Keratinocyte (primary cell): ENCODE results near the gene RBP5. TPM values are rescaled to one million over a fixed set of nuclear protein-coding genes. Genes with fewer than 3 reads are reported as not detected.
A peak's percentile ranks its signal among the peaks of the same experiment; 100 is the strongest.

Experiments
- DNase-seq: peaks from one replicate; pipeline ENCODE4 v3.0.0-alpha.2; 2011; ENCODE audit warnings: low read depth, missing footprints, low spot score
- FAIRE-seq: peaks from 2 replicates; lab custom pipeline; 2011; peaks lifted over from hg19 to GRCh38; lab: Jason Lieb, UNC
- H2AFZ ChIP-seq: 2 replicates; pipeline ENCODE4 v1.6.0; 2012; ENCODE audit warnings: low read length, control low read depth, inconsistent platforms; ENCODE audit not compliant: control insufficient read depth
- H3K27ac ChIP-seq: 2 replicates; pipeline ENCODE4 v1.5.1; 2011; ENCODE audit warnings: low read length; ENCODE audit not compliant: control insufficient read depth, insufficient read depth
- H3K27me3 ChIP-seq: 3 replicates; pipeline ENCODE4 v1.6.0; 2011; ENCODE audit warnings: low read length; ENCODE audit not compliant: control insufficient read depth, insufficient read depth; ENCODE audit errors: extremely low read depth
- H3K36me3 ChIP-seq, 2 experiments: 2 replicates in 1 of 2; 3 replicates in 1 of 2; pipeline ENCODE4 v1.5.1; 2011; ENCODE audit warnings: low read length in 2 of 2, mild to moderate bottlenecking in 1 of 2; ENCODE audit not compliant: control insufficient read depth in 2 of 2, insufficient read depth in 2 of 2; ENCODE audit errors: extremely low read depth in 1 of 2
- H3K4me1 ChIP-seq: 3 replicates; pipeline ENCODE4 v1.5.1; 2011; ENCODE audit warnings: low read length; ENCODE audit not compliant: control insufficient read depth, insufficient read depth; ENCODE audit errors: extremely low read depth
- H3K4me2 ChIP-seq: 3 replicates; pipeline ENCODE4 v1.6.0; 2011; ENCODE audit warnings: low read depth, low read length; ENCODE audit not compliant: control insufficient read depth, insufficient read depth; ENCODE audit errors: extremely low read depth
- H3K4me3 ChIP-seq, 3 experiments: fragments of 200-600 bp in 1 of 3; sonication (generic) in 1 of 3; 2 replicates in 2 of 3; 3 replicates in 1 of 3; pipeline ENCODE4 v1.5.1; 2011 to 2016; ENCODE audit warnings: low read length in 3 of 3, mild to moderate bottlenecking in 3 of 3, control low read depth in 2 of 3, inconsistent platforms in 1 of 3, low read depth in 1 of 3, mixed read lengths in 1 of 3, mixed run types in 1 of 3, moderate library complexity in 1 of 3; ENCODE audit not compliant: control insufficient read depth in 2 of 3, insufficient read depth in 2 of 3; ENCODE audit errors: extremely low read depth in 1 of 3
- H3K79me2 ChIP-seq: 2 replicates; pipeline ENCODE4 v1.6.0; 2012; ENCODE audit warnings: low read length; ENCODE audit not compliant: control insufficient read depth, insufficient read depth
- H3K9ac ChIP-seq: 3 replicates; pipeline ENCODE4 v1.6.0; 2011; ENCODE audit warnings: low read length; ENCODE audit not compliant: control insufficient read depth, insufficient read depth; ENCODE audit errors: extremely low read depth
- H3K9me1 ChIP-seq: 3 replicates; pipeline ENCODE4 v1.6.0; 2011; ENCODE audit warnings: low read length; ENCODE audit not compliant: control insufficient read depth, insufficient read depth; ENCODE audit errors: extremely low read depth
- H3K9me3 ChIP-seq: 2 replicates; pipeline ENCODE4 v1.5.1; 2012; ENCODE audit warnings: low read depth, low read length; ENCODE audit not compliant: control insufficient read depth
- H4K20me1 ChIP-seq: 3 replicates; pipeline ENCODE4 v1.6.0; 2011; ENCODE audit warnings: low read length; ENCODE audit not compliant: control insufficient read depth, insufficient read depth; ENCODE audit errors: extremely low read depth
- CTCF ChIP-seq, 3 experiments: IDR thresholded peaks in 1 of 3; conservative IDR thresholded peaks in 1 of 3; optimal IDR thresholded peaks in 1 of 3; 2 replicates in 2 of 3; 3 replicates in 1 of 3; pipeline versions ENCODE3 to v1.5.1; 2011; ENCODE audit warnings: low read length in 3 of 3, mild to moderate bottlenecking in 3 of 3, moderate library complexity in 2 of 3, control low read depth in 1 of 3, inconsistent platforms in 1 of 3; ENCODE audit not compliant: insufficient read depth in 2 of 3; ENCODE audit errors: extremely low read depth in 1 of 3
- EZH2 ChIP-seq: IDR thresholded peaks from one replicate; pipeline ENCODE4 v1.6.1; 2012; ENCODE audit warnings: inconsistent platforms, mild to moderate bottlenecking, low read length, moderate library complexity
- dilution Hi-C: fragments of 300-500 bp; cut with MboI; formaldehyde crosslinking; loops from one replicate; pipeline ENCODE4 v1.7.0; 2020; ENCODE audit warnings: low sequenced_read_pairs; ENCODE audit not compliant: extremely low pct_ligation_motif_present
- polyA plus RNA-seq, 5 experiments: library from polyadenylated mRNA; depleted of rRNA in 3 of 5; stranded (reverse) in 3 of 5; stranded (forward) in 1 of 5; unstranded in 1 of 5; fragments of >200 nt; gene quantifications; 1 replicate in 1 of 5; 2 replicates in 3 of 5; 3 replicates in 1 of 5; pipeline versions ENCODE4 v1.2.1 to v1.2.3, GENCODE V29; 2011 to 2012; ENCODE audit warnings: missing spikeins in 2 of 5, low read depth in 1 of 5, low replicate concordance in 1 of 5

Gene RBP5
- polyA plus RNA-seq, 1 donor (not counting 4 experiments of a cell fraction or from before 2014, with no cell fraction given), result not detected

GRCh38 chr12:7162691-7163114 lies 34.0 kb upstream of the RBP5 start:
- DNase-seq (peak; percentile 13), FAIRE-seq (peak; percentile 29)

GRCh38 chr12:7161811-7162210 lies 33.1 kb upstream of the RBP5 start:
- no peaks in the 10 kb centered on the region for H3K9me3 ChIP-seq
- no peak overlapping the region for H3K27ac ChIP-seq
- H2AFZ ChIP-seq, result no peak overlapping the region
- dilution Hi-C loops, result no loop called here
- H3K9ac ChIP-seq, result no peak overlapping the region
- DNase-seq, result no peak
- H3K27me3 ChIP-seq, result peaks cover 9% of the 10 kb centered on the region
- peaks cover 0 to 4% of the 10 kb centered on the region in 2 experiments for H3K36me3 ChIP-seq
- no peak for TF ChIP-seq EZH2
- no peak for TF ChIP-seq CTCF (optimal IDR thresholded peaks at IDR 0.05 in 1 of 3, IDR thresholded peaks at IDR 0.05 in 1 of 3, conservative IDR thresholded peaks at IDR 0.05 in 1 of 3; ENCODE audit: extremely low read depth in 1 of 3, insufficient read depth in 2 of 3, low read length in 3 of 3)
- no peaks in the 10 kb centered on the region for H3K79me2 ChIP-seq
- no peaks in the 10 kb centered on the region for H3K9me1 ChIP-seq
- FAIRE-seq, result no peak
- H4K20me1 ChIP-seq, result peaks cover 3% of the 10 kb centered on the region
- H3K4me3 ChIP-seq, result no peak overlapping the region
- no peak overlapping the region for H3K4me2 ChIP-seq
- no peaks in the 10 kb centered on the region for H3K4me1 ChIP-seq

More at GRCh38 chr12:7162691-7163114, 34.0 kb upstream of the RBP5 start:
- H3K9me1 ChIP-seq, result no peaks in the 10 kb centered on the region
- H3K9ac ChIP-seq, result no peak overlapping the region
- peaks cover 9% of the 10 kb centered on the region for H3K27me3 ChIP-seq
- H3K27ac ChIP-seq, result no peak overlapping the region
- H3K4me1 ChIP-seq, result no peaks in the 10 kb centered on the region
- peaks cover 3% of the 10 kb centered on the region for H4K20me1 ChIP-seq
- TF ChIP-seq EZH2 (no peak), CTCF (optimal IDR thresholded peaks at IDR 0.05 in 1 of 3, IDR thresholded peaks at IDR 0.05 in 1 of 3, conservative IDR thresholded peaks at IDR 0.05 in 1 of 3; ENCODE audit: extremely low read depth in 1 of 3, insufficient read depth in 2 of 3, low read length in 3 of 3) (peak; percentile 73 to 86 (median 82))
- H3K4me3 ChIP-seq, result no peak overlapping the region
- peaks cover 0 to under 1% of the 10 kb centered on the region in 2 experiments for H3K36me3 ChIP-seq
- no peak overlapping the region for H2AFZ ChIP-seq
- H3K79me2 ChIP-seq, result no peaks in the 10 kb centered on the region
- dilution Hi-C loops, result no loop called here
- H3K9me3 ChIP-seq, result no peaks in the 10 kb centered on the region
- H3K4me2 ChIP-seq, result peak overlapping the region; percentile 6
